GM21717 (cell line): Measurements from ENCODE around the gene CD99.

Experiments used
- ATAC-seq: cut with Tn5 transposase; IDR thresholded peaks from one replicate; pipeline ENCODE4 v1.9.1; 2021; ENCODE audit warnings: mild to moderate bottlenecking, moderate library complexity; ENCODE audit not compliant: unreplicated experiment

Gene CD99

DNA sequence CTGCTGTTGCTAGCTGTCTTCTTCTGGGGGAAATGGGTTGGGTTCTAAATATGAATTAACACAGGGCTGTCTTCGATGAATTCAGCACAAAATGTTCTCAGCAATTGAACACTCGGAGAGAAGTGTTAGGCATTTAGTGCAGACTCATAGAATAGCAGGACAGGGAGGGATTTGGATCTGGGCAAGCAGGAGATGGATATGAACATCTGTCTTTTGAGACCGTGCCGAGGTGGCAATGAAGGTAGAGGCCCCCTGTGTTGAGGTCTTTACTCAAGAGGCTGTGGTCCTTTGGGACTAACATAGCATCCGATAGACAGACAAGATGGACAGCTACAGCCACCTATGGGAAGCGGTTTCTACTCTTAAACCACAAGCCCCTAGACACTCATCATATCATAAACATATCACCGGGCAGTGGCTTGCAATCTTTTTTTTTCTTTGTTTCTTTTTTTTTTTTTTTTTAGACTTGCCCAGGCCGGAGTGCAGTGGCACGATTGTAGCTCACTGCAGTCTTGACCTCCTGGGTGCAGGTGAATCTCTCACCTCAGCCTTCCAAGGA, 6.7 kb downstream of the CD99 start:
- ATAC-seq = no peak

DNA sequence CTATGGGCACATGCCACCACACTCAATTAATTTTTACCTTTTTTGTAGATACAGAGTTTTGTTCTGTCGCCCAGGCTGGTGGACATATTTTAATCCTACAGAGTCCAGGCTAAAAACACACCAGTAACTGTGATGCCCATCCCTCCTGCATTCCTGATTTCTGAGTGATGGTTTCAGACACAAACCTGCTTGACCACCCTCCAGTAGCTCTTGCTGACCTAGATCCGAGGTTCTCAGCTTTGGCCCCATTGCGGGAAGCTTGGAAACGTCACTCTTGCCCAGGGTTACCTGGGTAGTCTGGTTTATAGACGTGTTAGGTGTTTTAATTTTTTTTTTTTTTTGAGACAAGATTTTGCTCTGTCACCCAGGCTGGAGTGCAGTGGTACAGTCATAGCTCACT, 7.5 kb downstream of the CD99 start:
- ATAC-seq = no peak

DNA sequence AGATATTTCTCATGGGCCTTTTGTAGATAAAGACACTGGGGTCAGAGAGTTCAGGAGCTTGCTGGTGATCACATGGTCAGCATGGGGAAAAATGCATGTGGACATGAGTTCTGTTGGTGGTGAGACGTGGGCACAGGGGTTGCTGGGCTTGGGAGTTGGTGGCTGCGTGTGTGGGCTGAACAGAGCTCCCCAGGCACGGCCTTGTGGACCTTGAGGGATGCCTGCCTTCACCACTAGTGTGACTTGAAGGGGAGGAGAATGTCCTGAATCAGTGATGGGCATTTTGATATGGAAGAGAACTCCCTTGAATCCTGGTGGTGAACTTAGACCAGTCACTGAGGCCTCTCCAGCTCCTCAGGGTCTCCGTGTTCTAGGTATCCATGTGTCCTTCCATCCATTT, 8.9 kb downstream of the CD99 start:
- ATAC-seq = no peak

GRCh38 chrX:2700405-2701320, 9.6 kb downstream of the CD99 start:
- ATAC-seq = no peak

DNA sequence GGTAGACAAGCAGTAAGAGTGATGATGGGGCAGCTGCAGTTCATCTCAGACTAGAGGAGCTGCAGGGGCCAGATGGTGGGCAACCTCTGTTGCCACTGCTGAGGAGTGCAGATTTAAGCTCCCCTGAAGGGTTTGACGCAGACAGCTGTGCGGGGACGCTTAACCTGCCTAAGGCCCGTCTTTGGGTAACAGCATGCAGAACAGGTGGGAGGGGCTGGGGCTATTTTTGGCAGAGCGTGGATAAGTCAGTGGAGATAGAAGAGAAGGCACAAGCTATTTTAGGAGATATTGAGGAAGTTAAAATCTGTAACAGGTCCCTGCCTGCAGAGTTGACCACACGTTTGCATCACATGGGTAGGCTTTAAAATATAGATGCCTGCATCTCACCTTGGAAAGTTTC, 10.5 kb downstream of the CD99 start:
- peak; percentile 42 for ATAC-seq

DNA sequence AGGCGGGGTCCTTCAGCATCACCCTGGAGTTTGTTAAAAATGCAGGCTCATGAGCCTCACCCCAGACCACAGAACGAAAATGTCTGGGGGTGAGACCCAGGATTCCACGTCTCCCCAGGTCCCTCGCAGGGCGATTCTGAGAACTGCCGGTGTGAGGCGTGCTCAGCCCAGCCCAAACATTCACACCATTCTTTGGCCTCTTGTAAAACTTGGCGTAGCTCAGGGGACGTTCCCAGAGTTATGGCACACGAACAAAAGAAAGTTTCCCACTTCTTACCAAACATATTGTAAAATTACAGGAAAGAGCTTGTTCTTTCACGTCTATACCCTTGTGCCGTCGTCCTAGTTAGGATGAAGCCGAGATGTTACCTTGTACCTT, 12.9 kb downstream of the CD99 start:
- ATAC-seq = no peak

- no peak for ATAC-seq
Observed at GRCh38 chrX:2705046-2705832, 14.1 kb downstream of the CD99 start.

DNA sequence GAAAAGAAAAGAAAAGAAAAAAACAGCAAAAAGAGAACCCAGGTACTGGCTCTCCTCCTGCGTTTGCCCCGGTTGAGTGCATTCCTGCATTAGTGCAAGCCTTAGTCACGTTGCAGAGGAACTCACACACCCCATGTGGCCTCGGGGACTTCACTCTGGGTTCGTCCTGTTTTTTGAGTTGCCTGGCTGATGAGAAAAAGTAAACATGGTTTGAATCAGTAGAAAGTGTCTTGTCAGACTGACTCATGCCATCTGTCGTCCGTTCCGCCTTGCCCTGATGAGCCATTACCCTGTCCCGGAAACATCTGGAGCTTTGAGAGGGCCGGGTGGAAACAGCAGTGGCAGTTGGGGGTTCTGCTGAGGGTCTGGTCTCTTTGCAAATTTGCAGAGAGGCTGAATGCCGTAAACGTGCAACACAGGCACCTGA, 16.3 kb downstream of the CD99 start:
- ATAC-seq = peak; percentile 89

DNA sequence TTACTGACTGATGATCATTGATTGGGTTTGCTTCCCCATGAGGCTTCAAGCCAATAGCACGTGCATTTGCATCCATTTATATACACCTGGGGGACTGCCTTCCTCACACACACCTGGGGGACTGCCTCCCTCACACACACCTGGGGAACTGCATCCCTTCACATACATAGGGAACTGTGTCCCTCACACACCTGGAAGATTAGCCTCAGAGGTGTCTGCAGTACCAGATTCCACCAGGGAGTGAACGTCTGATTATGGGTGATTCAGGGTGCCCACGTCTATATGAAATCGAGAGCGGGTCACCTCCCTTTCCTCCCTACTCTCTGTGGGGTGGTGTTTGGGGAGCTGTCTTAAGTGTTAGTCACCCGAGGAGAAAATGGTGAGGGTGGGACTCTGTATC, 16.9 kb downstream of the CD99 start:
- ATAC-seq = no peak

GRCh38 chrX:2708592-2709188, 17.6 kb downstream of the CD99 start:
- ATAC-seq = no peak

- ATAC-seq = no peak
Observed at GRCh38 chrX:2709556-2709955, 18.5 kb downstream of the CD99 start.

GRCh38 chrX:2710041-2710840, 19.1 kb downstream of the CD99 start:
- no peak for ATAC-seq

- ATAC-seq = no peak
Observed at GRCh38 chrX:2711441-2711840, 20.3 kb downstream of the CD99 start.

DNA sequence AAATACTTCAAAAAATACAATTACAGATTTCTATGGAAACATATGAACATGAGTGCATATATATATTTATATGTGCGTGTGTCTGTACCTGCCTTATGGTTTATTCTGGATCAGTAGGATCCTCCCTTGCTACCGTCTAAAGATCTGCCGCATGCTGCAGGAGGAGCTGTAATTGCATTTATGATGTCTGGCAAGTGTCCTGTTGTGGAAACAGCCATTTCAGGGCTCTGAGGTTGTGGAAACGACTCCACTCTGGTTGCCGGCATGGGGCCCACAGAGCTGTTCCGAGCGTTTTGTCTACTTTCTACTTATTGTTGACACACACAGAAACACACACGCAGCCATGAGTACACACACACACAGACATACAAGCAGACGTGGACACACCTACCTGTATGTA, 21.3 kb downstream of the CD99 start:
- no peak for ATAC-seq

- ATAC-seq = no peak
Observed at GRCh38 chrX:2712890-2713840, 22.1 kb downstream of the CD99 start.

- no peak for ATAC-seq
Observed at GRCh38 chrX:2714551-2714950, 23.5 kb downstream of the CD99 start.

DNA sequence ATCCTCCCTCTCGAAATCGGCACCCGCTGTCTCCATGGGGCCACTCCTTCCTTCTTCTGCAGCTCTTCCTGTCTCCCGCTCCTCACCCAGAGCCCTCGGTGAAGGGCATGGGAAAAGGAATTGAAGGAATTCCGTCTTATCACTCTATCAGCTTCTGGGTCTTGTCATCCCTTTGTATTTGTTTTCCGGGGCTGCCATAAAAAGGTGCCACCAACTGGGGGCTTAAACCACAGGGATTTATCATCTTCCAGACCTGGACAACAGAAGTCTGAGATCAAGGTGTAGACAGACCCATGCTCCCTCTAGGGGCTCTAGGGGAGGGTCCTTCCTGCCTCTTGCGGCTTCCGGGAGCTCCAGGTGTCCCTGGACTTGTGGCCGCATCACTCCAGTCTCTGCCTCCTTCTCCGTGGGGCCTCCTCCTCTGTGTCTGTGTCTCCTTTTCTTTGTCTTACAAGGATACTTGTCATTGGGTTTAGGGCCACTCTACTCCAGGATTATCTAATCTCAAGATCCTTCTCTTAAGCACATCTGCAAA, 24.0 kb downstream of the CD99 start:
- no peak for ATAC-seq

DNA sequence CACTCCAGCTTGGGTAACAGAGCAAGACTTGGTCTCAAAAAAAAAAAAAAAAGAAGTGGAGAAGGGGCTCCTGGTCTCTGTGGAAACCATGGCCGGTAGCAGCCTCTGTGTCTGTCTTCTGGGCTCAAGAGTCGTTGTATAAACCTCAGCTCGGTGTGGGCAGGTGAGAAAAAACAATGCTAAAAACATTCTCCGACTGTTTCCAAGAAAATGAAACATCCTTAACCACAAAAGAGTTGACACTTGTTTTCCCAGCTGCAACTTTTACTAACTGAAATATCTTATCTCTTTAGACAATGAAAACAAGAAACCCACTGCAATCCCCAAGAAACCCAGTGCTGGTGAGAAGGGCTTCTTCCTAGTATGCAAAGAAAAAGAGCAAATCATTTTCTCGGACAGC, 26.2 kb downstream of the CD99 start:
- ATAC-seq = no peak

DNA sequence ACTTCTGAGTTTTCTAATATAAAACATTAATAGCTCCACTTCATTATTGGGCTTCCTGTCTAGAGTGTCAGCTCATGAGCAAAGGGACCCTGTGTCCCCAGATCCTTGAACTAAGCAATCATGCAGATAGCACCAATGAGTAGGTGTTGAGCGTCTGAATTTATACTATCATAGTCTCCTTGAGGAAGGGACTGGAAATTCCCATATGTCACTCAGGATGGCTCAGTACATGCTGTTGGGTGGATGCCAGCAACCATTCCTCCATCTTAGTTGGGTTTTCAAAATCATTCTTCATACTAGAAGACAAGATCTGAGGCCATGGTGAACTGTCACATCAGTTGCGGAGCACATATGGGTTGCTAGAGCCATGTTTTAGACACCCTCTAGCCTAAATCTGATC, 27.7 kb downstream of the CD99 start:
- ATAC-seq = no peak
